ENCODE data around the gene SLC38A8.

The SLC38A8 gene

GRCh38 chr16:84029297-84030047, 13.1 kb downstream of the SLC38A8 start:
- no peak for TF ChIP-seq ZFX (IDR thresholded peaks at IDR 0.05)
- no peak for TF ChIP-seq CTCF (conservative IDR thresholded peaks at IDR 0.05)

GRCh38 chr16:84027625-84028024, 15.0 kb downstream of the SLC38A8 start:
- H3K27ac ChIP-seq, result no peak overlapping the region
- no peak for TF ChIP-seq ZFX (IDR thresholded peaks at IDR 0.05)
- TF ChIP-seq CTCF (conservative IDR thresholded peaks at IDR 0.05), result no peak

More at GRCh38 chr16:84029297-84030047, 13.1 kb downstream of the SLC38A8 start:
- no peak overlapping the region for H3K27ac ChIP-seq

- TF ChIP-seq CTCF (conservative IDR thresholded peaks at IDR 0.05) (no peak), ZFX (IDR thresholded peaks at IDR 0.05) (no peak)
- no peak overlapping the region for H3K27ac ChIP-seq
Observed at GRCh38 chr16:84026606-84027005, 16.0 kb downstream of the SLC38A8 start.

GRCh38 chr16:84024854-84025253, 17.7 kb downstream of the SLC38A8 start:
- no peak overlapping the region for H3K27ac ChIP-seq
- TF ChIP-seq CTCF (conservative IDR thresholded peaks at IDR 0.05) (no peak), ZFX (IDR thresholded peaks at IDR 0.05) (no peak)

- H3K27ac ChIP-seq, result no peak overlapping the region
- no peak for TF ChIP-seq ZFX (IDR thresholded peaks at IDR 0.05)
- no peak for TF ChIP-seq CTCF (conservative IDR thresholded peaks at IDR 0.05)
Observed at GRCh38 chr16:84022644-84023043, 20.0 kb downstream of the SLC38A8 start.

- TF ChIP-seq CTCF (conservative IDR thresholded peaks at IDR 0.05) (no peak), ZFX (IDR thresholded peaks at IDR 0.05) (no peak)
- no peak overlapping the region for H3K27ac ChIP-seq
Observed at GRCh38 chr16:84021488-84021887, 21.1 kb downstream of the SLC38A8 start.

GRCh38 chr16:84020353-84020752, 22.2 kb downstream of the SLC38A8 start:
- H3K27ac ChIP-seq, result no peak overlapping the region

More at GRCh38 chr16:84020353-84020752, 22.2 kb downstream of the SLC38A8 start:
- TF ChIP-seq CTCF (conservative IDR thresholded peaks at IDR 0.05), result no peak
